CD14-positive monocyte (primary cell): ENCODE data around the gene RAB28. TPM values are rescaled to one million over a fixed set of nuclear protein-coding genes. Genes with fewer than 3 reads are reported as not detected.

Source experiments
- DNase-seq, 3 donors: peaks; one replicate each; pipeline ENCODE4 v3.0.0-alpha.2; 2011 to 2022
- H2AFZ ChIP-seq: 2 replicates; pipeline ENCODE4 v1.6.0; 2012; ENCODE audit warnings: mild to moderate bottlenecking, low read depth, low read length, inconsistent platforms; ENCODE audit not compliant: insufficient read depth, poor library complexity, severe bottlenecking
- H3K27ac ChIP-seq, 2 donors: 1 replicate in 1 of 2; 2 replicates in 1 of 2; pipeline ENCODE4 v1.5.1; 2012 to 2013; ENCODE audit warnings: low read length in 2 of 2, control low read depth in 1 of 2, inconsistent platforms in 1 of 2, low read depth in 1 of 2, mild to moderate bottlenecking in 1 of 2
- H3K27me3 ChIP-seq, 2 donors: one replicate each; pipeline versions ENCODE4 v1.6.0 to v1.6.1; 2011 to 2013; ENCODE audit warnings: low read length in 2 of 2; ENCODE audit not compliant: control insufficient read depth in 2 of 2, insufficient read depth in 2 of 2
- H3K36me3 ChIP-seq, 2 donors: replicated peaks in 1 of 2; 1 replicate in 1 of 2; 2 replicates in 1 of 2; pipeline versions ENCODE4 v1.5.1 to v1.6.1; 2012 to 2013; ENCODE audit warnings: low read length in 2 of 2, control low read depth in 1 of 2, inconsistent platforms in 1 of 2, mild to moderate bottlenecking in 1 of 2; ENCODE audit not compliant: insufficient read depth in 2 of 2, control insufficient read depth in 1 of 2
- H3K4me1 ChIP-seq, 2 donors: 1 replicate in 1 of 2; 2 replicates in 1 of 2; pipeline versions ENCODE4 v1.5.1 to v1.6.1; 2012 to 2013; ENCODE audit warnings: low read length in 2 of 2, control low read depth in 1 of 2, inconsistent platforms in 1 of 2, mild to moderate bottlenecking in 1 of 2, moderate library complexity in 1 of 2; ENCODE audit not compliant: insufficient read depth in 2 of 2, control insufficient read depth in 1 of 2
- H3K4me2 ChIP-seq: replicated peaks from 2 replicates; pipeline ENCODE3; 2012; ENCODE audit warnings: low read length, moderate library complexity, mild to moderate bottlenecking; ENCODE audit not compliant: poor library complexity, severe bottlenecking; ENCODE audit errors: extremely low read depth
- H3K4me3 ChIP-seq, 3 experiments: fragments of 200-600 bp in 1 of 3; sonication (generic) in 1 of 3; replicated peaks in 1 of 3; 1 replicate in 2 of 3; 2 replicates in 1 of 3; pipeline ENCODE4 v1.5.1; 2011 to 2013; ENCODE audit warnings: low read length in 3 of 3, mild to moderate bottlenecking in 3 of 3, control low read depth in 2 of 3, low read depth in 2 of 3, inconsistent platforms in 1 of 3, moderate library complexity in 1 of 3
- H3K79me2 ChIP-seq: 2 replicates; pipeline ENCODE4 v1.6.0; 2012; ENCODE audit warnings: mild to moderate bottlenecking, control low read depth, inconsistent platforms, low read length, moderate library complexity; ENCODE audit not compliant: insufficient read depth
- H3K9ac ChIP-seq: 2 replicates; pipeline ENCODE4 v1.6.0; 2017; ENCODE audit warnings: low read length, mild to moderate bottlenecking; ENCODE audit not compliant: insufficient read depth, poor library complexity, severe bottlenecking
- H3K9me3 ChIP-seq, 2 donors: replicated peaks in 1 of 2; 1 replicate in 1 of 2; 2 replicates in 1 of 2; pipeline versions ENCODE4 v1.5.1 to v1.6.1; 2012 to 2013; ENCODE audit warnings: low read length in 2 of 2, control low read depth in 1 of 2; ENCODE audit not compliant: control insufficient read depth in 1 of 2, insufficient read depth in 1 of 2
- H4K20me1 ChIP-seq: 2 replicates; pipeline ENCODE4 v1.6.0; 2012; ENCODE audit warnings: mild to moderate bottlenecking, low read length, control low read depth, moderate library complexity; ENCODE audit not compliant: insufficient read depth
- H3K27ac Mint-ChIP-seq, 7 donors: one replicate each; pipeline ENCODE4 v1.8.0; 2020; ENCODE audit warnings: mild to moderate bottlenecking in 7 of 7, mixed read lengths in 7 of 7, moderate library complexity in 6 of 7, inconsistent platforms in 2 of 7
- H3K27me3 Mint-ChIP-seq, 3 donors: one replicate each; pipeline ENCODE4 v1.8.0; 2021 to 2022; ENCODE audit warnings: low read depth in 3 of 3, mild to moderate bottlenecking in 3 of 3, mixed read lengths in 3 of 3, moderate library complexity in 3 of 3, inconsistent platforms in 1 of 3
- H3K36me3 Mint-ChIP-seq, 2 donors: one replicate each; pipeline ENCODE4 v1.8.0; 2020; ENCODE audit warnings: mixed read lengths in 2 of 2, inconsistent platforms in 1 of 2, mild to moderate bottlenecking in 1 of 2
- H3K4me1 Mint-ChIP-seq: one replicate; pipeline ENCODE4 v1.8.0; 2020; ENCODE audit warnings: mild to moderate bottlenecking, mixed read lengths
- H3K4me3 Mint-ChIP-seq, 2 donors: one replicate each; pipeline ENCODE4 v1.8.0; 2020; ENCODE audit warnings: mild to moderate bottlenecking in 2 of 2, mixed read lengths in 2 of 2, moderate library complexity in 1 of 2
- H3K9me3 Mint-ChIP-seq, 7 donors: one replicate each; pipeline ENCODE4 v1.8.0; 2020 to 2022; ENCODE audit warnings: mixed read lengths in 7 of 7, mild to moderate bottlenecking in 6 of 7, moderate library complexity in 6 of 7, inconsistent platforms in 2 of 7
- CTCF ChIP-seq: fragments of 200-600 bp; IDR thresholded peaks from one replicate; pipeline ENCODE4 v1.8.0; 2022; ENCODE audit warnings: antibody characterized with exemption, mild to moderate bottlenecking
- WGBS: methylation state at CpG from one replicate; pipeline ENCODE4 v1.1.5; 2013; ENCODE audit warnings: missing lambda C conversion rate; ENCODE audit not compliant: insufficient coverage; 5-methylcytosine and 5-hydroxymethylcytosine counted together
- intact Hi-C, 2 donors: fragments of 100-400 bp; cut with micrococcal nuclease; formaldehyde crosslinking; loops; one replicate each; pipeline versions ENCODE4 v1.15.0 to v1.15.1; 2023
- polyA plus RNA-seq, 3 donors: library from polyadenylated mRNA; depleted of rRNA in 1 of 3; unstranded in 2 of 3; stranded (reverse) in 1 of 3; fragments of 300-500 nt in 2 of 3; fragments of >200 nt in 1 of 3; fragmentation: Illumina TruSeq in 2 of 3; gene quantifications; 1 replicate in 2 of 3; 2 replicates in 1 of 3; pipeline ENCODE4 v1.2.3, GENCODE V29; 2012 to 2021

Gene RAB28
- polyA plus RNA-seq, 3 donors: 7.6 to 18.0 (median 17.8) TPM

GRCh38 chr4:13364653-13365052 is 119.5 kb downstream of the RAB28 start:
- DNase-seq: no peak
- Histone ChIP-seq H3K9ac (no peak overlapping the region), H3K27ac (no peak overlapping the region), H4K20me1 (no peaks in the 10 kb centered on the region), H3K36me3 (peaks cover 0 to 15% of the 10 kb centered on the region in 2 donors), H3K4me1 (no peaks in the 10 kb centered on the region), H3K27me3 (no peaks in the 10 kb centered on the region), H3K9me3 (no peaks in the 10 kb centered on the region), H3K4me3 (no peak overlapping the region), H3K79me2 (no peaks in the 10 kb centered on the region), H3K4me2 (no peak overlapping the region), H2AFZ (no peak overlapping the region)
- Mint-ChIP-seq H3K27ac (no peak overlapping the region), H3K4me3 (no peak overlapping the region), H3K4me1 (no peaks in the 10 kb centered on the region), H3K27me3 (peaks cover 0 to 1% (median 0%) of the 10 kb centered on the region in 3 donors), H3K9me3 (peaks cover 0 to 8% (median 4%) of the 10 kb centered on the region in 7 donors), H3K36me3 (peaks cover 17 to 34% of the 10 kb centered on the region in 2 donors)
- 100% methylated on average over 4 of the region's 6 CpGs for whole genome bisulfite sequencing
- intact Hi-C loops: no loop called here
- TF ChIP-seq CTCF: no peak

GRCh38 chr4:13364172-13364571 is 120.0 kb downstream of the RAB28 start:
- H3K79me2 ChIP-seq: no peaks in the 10 kb centered on the region
- H3K36me3 Mint-ChIP-seq: peaks cover 17 to 34% of the 10 kb centered on the region in 2 donors

More at GRCh38 chr4:13364172-13364571, 120.0 kb downstream of the RAB28 start:
- H3K4me1 Mint-ChIP-seq: peaks cover under 1% of the 10 kb centered on the region
- H3K36me3 ChIP-seq: peaks cover 0 to 15% of the 10 kb centered on the region in 2 donors
- intact Hi-C loops: no loop called here
- H3K27ac Mint-ChIP-seq: no peak overlapping the region
- no peaks in the 10 kb centered on the region for H4K20me1 ChIP-seq
- DNase-seq: no peak
- no peak overlapping the region for H3K27ac ChIP-seq
- H3K4me2 ChIP-seq: no peak overlapping the region
- no peak overlapping the region for H2AFZ ChIP-seq
- no peak overlapping the region for H3K4me3 ChIP-seq
- no peak overlapping the region for H3K9ac ChIP-seq
- 100% methylated on average over 1 of the region's 1 CpG for WGBS
- H3K9me3 ChIP-seq: no peaks in the 10 kb centered on the region
- H3K4me3 Mint-ChIP-seq: no peak overlapping the region
- no peaks in the 10 kb centered on the region for H3K4me1 ChIP-seq
- H3K9me3 Mint-ChIP-seq: peaks cover 0 to 8% (median 4%) of the 10 kb centered on the region in 7 donors
- no peaks in the 10 kb centered on the region for H3K27me3 ChIP-seq
- TF ChIP-seq CTCF: no peak
- peaks cover 0 to 1% (median 0%) of the 10 kb centered on the region in 3 donors for H3K27me3 Mint-ChIP-seq
